GM21737 (cell line): ENCODE results near the gene PDCD6IP.

Experiments used
- ATAC-seq: cut with Tn5 transposase; IDR thresholded peaks from one replicate; pipeline ENCODE4 v1.9.1; 2021; ENCODE audit warnings: mild to moderate bottlenecking, moderate library complexity; ENCODE audit not compliant: unreplicated experiment

Gene PDCD6IP

DNA sequence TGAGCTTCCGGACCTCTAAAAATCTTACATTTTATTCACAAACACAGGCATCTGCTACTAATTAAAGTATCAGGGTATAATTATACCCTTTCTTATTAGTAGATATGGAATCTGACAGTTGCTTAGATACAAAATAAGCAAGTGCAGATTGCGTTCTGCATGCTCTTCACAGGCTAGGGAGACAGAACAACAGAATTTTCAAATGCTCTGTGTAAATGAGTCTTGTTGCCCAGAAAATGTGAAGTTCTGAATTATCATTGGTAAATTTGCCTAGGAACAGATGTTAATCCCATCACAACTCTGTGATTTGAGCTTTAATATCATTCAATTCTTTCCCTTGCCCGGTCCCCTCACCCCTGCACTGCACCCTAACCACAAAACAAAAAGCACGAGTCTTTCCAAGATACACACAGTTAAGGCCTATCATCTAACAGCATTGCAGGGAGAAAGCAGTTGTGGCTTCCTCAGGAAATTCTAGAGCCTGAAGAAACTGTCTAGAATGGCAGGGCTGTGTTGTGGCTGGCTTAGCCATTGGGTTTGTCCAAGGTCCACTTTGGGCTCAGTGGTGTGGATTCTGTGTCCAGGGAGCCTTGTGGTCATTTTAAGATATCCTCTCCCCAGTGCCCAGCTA lies 119.8 kb downstream of the PDCD6IP start:
- ATAC-seq, result no peak
